Measurements from ENCODE around the gene TNXB. TPM values are rescaled to one million over a fixed set of nuclear protein-coding genes. Genes with fewer than 3 reads are reported as not detected.

The TNXB gene
- total and polyA plus RNA-seq, 9 of the 15 experiments (the other 6 are each of a cell fraction or from before 2014, with no cell fraction given) = 0.14 to 28.1 (median 12.4) TPM

DNA sequence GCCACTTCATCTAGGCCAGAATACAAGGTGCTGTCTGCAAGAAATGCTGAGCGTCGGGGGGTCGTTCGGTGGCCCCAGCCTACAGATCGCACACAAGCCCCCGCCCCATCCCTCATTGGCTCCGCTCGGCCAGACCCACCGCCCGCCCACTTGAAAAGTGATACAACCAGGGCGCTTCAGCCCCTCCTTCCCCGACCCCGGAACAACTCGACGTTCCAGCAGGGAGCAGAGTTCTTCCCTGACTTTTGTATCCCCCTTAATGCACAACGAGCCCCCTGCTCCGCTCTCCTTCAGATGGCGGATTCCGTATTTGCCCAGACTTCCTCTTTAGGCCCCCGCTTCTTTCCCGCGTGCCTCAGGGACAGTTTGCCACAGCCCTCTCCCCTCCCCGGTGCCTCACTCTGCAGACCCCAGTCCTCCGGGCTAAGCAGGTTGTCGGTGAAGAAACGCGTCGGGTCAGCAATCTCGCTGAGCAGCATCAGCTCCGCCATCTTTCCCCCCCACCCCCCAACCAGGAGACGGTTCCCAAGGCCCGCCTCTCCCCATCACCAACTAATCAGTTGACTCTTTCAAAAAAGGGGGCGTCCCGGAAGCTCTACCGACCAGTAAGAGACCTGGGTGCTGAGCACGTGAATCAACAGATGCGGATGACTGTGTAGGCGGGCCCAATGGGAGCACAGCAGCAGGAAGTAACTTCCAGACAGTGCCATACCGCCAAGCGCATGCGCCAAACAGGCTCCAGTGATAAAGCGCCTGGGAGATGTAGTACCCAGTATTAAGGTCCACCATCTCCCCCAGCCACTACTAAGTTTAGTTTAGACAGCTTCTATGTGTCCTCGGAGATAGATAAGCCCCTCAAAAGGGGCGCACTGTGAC lies 18.8 kb upstream of the TNXB start, which contains the start of gene ATF6B (continued):
- TF ChIP-seq, protein P1, sequence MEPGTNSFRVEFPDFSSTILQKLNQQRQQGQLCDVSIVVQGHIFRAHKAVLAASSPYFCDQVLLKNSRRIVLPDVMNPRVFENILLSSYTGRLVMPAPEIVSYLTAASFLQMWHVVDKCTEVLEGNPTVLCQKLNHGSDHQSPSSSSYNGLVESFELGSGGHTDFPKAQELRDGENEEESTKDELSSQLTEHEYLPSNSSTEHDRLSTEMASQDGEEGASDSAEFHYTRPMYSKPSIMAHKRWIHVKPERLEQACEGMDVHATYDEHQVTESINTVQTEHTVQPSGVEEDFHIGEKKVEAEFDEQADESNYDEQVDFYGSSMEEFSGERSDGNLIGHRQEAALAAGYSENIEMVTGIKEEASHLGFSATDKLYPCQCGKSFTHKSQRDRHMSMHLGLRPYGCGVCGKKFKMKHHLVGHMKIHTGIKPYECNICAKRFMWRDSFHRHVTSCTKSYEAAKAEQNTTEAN (CRISPR knock-in tag; IDR thresholded peaks at IDR 0.05) = no peak
- TF ChIP-seq NR2C1 (IDR thresholded peaks at IDR 0.05) (peak; percentile 61; the same call in 1 of the 2 replicates), NR2C1 (tag; IDR thresholded peaks at IDR 0.05) (no peak; the same call in none of the 2 replicates), PHB2 (IDR thresholded peaks at IDR 0.05; ENCODE audit: low read depth) (no peak), TFAM (CRISPR knock-in tag; conservative IDR thresholded peaks at IDR 0.05) (no peak), RBM22 (IDR thresholded peaks at IDR 0.05; ENCODE audit: low read depth, low read length, poor library complexity, severe bottlenecking) (no peak), POLR2G (IDR thresholded peaks at IDR 0.05; ENCODE audit: low read depth, low read length) (peak; percentile 81)
- TF ChIP-seq, protein P2, sequence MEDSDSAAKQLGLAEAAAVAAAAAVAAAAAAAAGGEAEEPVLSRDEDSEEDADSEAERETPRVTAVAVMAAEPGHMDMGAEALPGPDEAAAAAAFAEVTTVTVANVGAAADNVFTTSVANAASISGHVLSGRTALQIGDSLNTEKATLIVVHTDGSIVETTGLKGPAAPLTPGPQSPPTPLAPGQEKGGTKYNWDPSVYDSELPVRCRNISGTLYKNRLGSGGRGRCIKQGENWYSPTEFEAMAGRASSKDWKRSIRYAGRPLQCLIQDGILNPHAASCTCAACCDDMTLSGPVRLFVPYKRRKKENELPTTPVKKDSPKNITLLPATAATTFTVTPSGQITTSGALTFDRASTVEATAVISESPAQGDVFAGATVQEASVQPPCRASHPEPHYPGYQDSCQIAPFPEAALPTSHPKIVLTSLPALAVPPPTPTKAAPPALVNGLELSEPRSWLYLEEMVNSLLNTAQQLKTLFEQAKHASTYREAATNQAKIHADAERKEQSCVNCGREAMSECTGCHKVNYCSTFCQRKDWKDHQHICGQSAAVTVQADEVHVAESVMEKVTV (CRISPR knock-in tag; IDR thresholded peaks at IDR 0.05) = no peak

All from K562 (cell line).